GM10248 (cell line): ENCODE results near the gene TMEM184B.
A peak's percentile ranks its signal among the peaks of the same experiment; 100 is the strongest.

Experiments used
- CTCF ChIA-PET: fragments of 300-600 bp; sonication (Branson Sonifier 250); formaldehyde crosslinking; extraction: SDS; loops from one replicate; lab custom pipeline; 2021; ENCODE audit warnings: antibody characterized with exemption; lab: Yijun Ruan, JAX
- POLR2A ChIA-PET: fragments of 350-650 bp; sonication (Branson Sonifier 250); formaldehyde crosslinking; extraction: SDS; loops from one replicate; lab custom pipeline; 2020; ENCODE audit warnings: antibody characterized with exemption; lab: Yijun Ruan, JAX
- DNase-seq: peaks from one replicate; pipeline ENCODE4 v3.0.0; 2012; ENCODE audit errors: extremely low spot score
- CTCF ChIP-seq: IDR thresholded peaks from 2 replicates; pipeline ENCODE4 v1.5.1; 2012; ENCODE audit warnings: mild to moderate bottlenecking, low read depth; ENCODE audit errors: extremely low read depth, missing control alignments, control extremely low read depth

Gene TMEM184B

DNA sequence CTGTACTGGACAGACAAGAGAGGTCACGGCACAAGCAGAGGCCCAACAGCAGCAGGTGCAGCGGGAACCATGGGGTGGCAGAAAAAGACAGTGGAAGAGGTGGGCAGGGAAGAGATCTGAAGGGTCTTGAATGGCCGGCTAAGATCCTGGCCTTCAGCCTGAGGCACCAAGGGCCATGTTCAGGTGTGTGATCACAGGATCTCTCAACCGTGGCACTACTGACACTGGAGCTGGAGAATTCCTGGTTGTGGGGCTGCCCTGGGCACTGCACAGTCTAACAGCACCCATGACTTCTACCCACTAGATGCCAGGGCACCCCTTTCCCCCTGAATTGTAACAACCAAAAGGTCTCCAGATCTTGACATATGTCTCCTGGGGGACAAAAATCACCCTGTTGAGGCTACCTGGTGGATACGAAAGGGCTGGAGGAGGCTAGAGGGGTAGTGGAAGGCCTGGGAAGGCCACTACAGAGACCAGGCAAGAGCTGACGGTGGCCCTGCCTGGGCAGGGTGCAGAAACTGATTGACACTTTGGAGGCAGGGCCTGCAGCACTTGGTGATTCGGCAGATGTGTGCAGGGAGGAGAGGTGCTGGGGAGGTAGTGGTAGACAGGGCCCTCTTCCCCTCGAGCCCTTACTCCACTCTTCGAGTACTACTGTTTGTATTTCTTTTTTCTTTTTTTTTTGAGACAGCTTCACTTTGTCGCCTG is 36.1 kb upstream of the TMEM184B start:
- no peak for TF ChIP-seq CTCF
- ChIA-PET CTCF (no interaction called here), POLR2A (no interaction called here)
- DNase-seq: no peak

DNA sequence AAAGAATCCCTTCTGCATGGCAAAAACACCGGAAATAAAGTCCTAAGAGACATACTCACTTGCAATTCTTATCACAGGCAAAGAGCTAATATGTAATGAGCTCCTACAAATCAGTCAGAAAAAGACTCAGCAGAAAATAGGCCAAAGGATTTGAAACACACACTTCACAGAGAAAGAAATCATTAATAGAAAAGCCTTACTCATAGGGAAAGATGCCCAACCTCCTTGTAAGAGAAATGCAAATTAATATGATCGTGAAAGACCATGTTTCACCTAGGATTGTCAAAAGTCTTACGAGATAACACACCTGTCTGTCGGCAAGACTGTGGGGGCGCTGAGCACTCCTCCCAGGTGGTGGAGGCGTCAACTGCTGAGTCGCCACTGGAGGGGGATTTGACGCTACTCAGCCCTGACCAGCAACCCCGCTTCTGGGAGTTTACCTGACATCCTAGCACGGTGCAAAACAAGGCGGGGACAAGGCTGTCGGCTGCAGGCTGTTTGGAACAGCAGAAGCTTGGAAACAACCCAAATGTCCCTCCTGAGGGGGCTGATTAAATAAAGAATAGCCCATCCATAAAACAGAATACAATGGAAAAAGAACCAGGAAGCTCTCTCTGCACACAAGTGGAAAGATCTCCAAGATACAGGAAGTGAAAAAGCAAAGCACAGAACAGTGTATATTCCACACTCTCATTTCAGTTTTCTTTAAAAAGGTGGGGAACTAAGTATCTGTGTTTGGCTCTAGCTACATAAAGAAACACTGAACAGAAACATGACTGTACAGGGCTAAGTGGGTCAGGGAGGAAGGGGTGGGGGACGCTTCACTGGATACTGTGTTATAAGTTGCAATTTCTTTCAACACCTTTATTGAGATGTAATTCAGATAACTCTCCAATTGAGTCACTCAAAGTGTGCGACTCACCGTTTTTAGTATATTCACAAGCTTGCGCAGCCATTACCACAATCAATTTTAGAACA is 33.0 kb upstream of the TMEM184B start:
- no peak for TF ChIP-seq CTCF
- peak; percentile 75 for DNase-seq
- CTCF ChIA-PET: interaction anchor here (0.6 to 2.4 kb wide), 7 partner anchors 8 to 191 kb away, joined by 3 to 6 read pairs (median 4); no protein-coding TSS in a partner anchor
- POLR2A ChIA-PET: interaction anchor here (0.6 to 1.2 kb wide), 3 partner anchors 9 to 75 kb away, joined by 3 to 5 read pairs (median 4); no protein-coding TSS in a partner anchor

GRCh38 chr22:38304526-38304925 is 31.7 kb upstream of the TMEM184B start:
- no peak for DNase-seq
- ChIA-PET CTCF (no interaction called here), POLR2A (no interaction called here)
- no peak for TF ChIP-seq CTCF

GRCh38 chr22:38303974-38304373 is 31.2 kb upstream of the TMEM184B start:
- no peak for DNase-seq
- TF ChIP-seq CTCF: no peak
- ChIA-PET POLR2A (no interaction called here), CTCF (no interaction called here)

DNA sequence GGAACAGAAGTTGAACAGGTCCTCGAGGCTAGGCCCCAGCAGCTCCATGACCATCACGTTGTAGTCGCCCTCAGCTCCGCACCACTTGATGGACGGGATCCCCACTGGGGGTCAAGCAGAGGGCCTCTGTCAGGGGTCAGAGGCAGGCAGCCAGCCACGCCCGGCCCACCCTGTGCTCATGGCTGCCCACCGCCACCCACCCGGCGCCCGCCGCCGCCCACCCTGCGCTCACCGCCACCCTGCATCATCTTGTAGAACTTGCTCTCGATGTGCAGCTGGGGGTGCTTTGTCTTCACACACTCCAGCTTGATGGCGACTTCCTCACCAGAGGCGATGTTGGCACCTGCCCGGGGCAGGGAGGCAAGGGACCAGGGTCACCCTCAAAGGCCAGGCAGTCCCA is 30.1 kb upstream of the TMEM184B start:
- POLR2A ChIA-PET: no interaction called here
- CTCF ChIA-PET: no interaction called here
- no peak for TF ChIP-seq CTCF
- DNase-seq: no peak

- CTCF ChIA-PET: no interaction called here
- POLR2A ChIA-PET: no interaction called here
- DNase-seq: no peak
- no peak for TF ChIP-seq CTCF
These were observed 28.1 kb upstream of the TMEM184B start for GRCh38 chr22:38300946-38301345.
